Endodermal cell (in vitro differentiated cells): ENCODE data around the gene HRH1. TPM values are rescaled to one million over a fixed set of nuclear protein-coding genes. Genes with fewer than 3 reads are reported as not detected.

Source experiments
- DNase-seq: peaks from one replicate; pipeline ENCODE4 v3.0.0-alpha.2; 2017
- H3K27ac ChIP-seq: 2 replicates; pipeline ENCODE4 v1.5.1; 2013; ENCODE audit warnings: mild to moderate bottlenecking, low read depth, low read length, moderate library complexity
- H3K27me3 ChIP-seq: 2 replicates; pipeline ENCODE4 v1.6.1; 2013; ENCODE audit warnings: mild to moderate bottlenecking, low read length, moderate library complexity; ENCODE audit not compliant: insufficient read depth, control insufficient read depth, poor library complexity, severe bottlenecking
- H3K36me3 ChIP-seq: 2 replicates; pipeline ENCODE4 v1.7.0; 2013; ENCODE audit warnings: mild to moderate bottlenecking, low read length, moderate library complexity; ENCODE audit not compliant: control insufficient read depth, insufficient read depth
- H3K4me1 ChIP-seq: one replicate; pipeline ENCODE4 v1.7.0; 2013; ENCODE audit warnings: low read length; ENCODE audit not compliant: control insufficient read depth, insufficient read depth
- H3K4me3 ChIP-seq: 2 replicates; pipeline ENCODE4 v1.5.1; 2013; ENCODE audit warnings: mild to moderate bottlenecking, low read length, moderate library complexity
- H3K9ac ChIP-seq: 2 replicates; pipeline ENCODE4 v1.6.1; 2013; ENCODE audit warnings: mild to moderate bottlenecking, low read length, moderate library complexity; ENCODE audit not compliant: poor library complexity, severe bottlenecking; ENCODE audit errors: extremely low read depth
- H3K9me3 ChIP-seq: 2 replicates; pipeline ENCODE4 v1.6.1; 2013; ENCODE audit warnings: mild to moderate bottlenecking, low read length, moderate library complexity; ENCODE audit not compliant: control insufficient read depth
- H3K27ac Mint-ChIP-seq: 2 replicates; pipeline ENCODE4 v1.8.0; 2020; ENCODE audit warnings: mixed read lengths
- H3K27me3 Mint-ChIP-seq: 2 replicates; pipeline ENCODE4 v1.8.0; 2021; ENCODE audit warnings: mild to moderate bottlenecking, mixed read lengths; ENCODE audit not compliant: insufficient read depth
- H3K36me3 Mint-ChIP-seq: 2 replicates; pipeline ENCODE4 v1.8.0; 2020; ENCODE audit warnings: low read depth, mixed read lengths
- H3K4me1 Mint-ChIP-seq: 2 replicates; pipeline ENCODE4 v1.8.0; 2020; ENCODE audit warnings: mixed read lengths
- H3K4me3 Mint-ChIP-seq: 2 replicates; pipeline ENCODE4 v1.8.0; 2020; ENCODE audit warnings: mild to moderate bottlenecking, moderate library complexity, mixed read lengths
- H3K9me3 Mint-ChIP-seq: 2 replicates; pipeline ENCODE4 v1.8.0; 2020; ENCODE audit warnings: mild to moderate bottlenecking, mixed read lengths
- WGBS, 2 experiments: methylation state at CpG; one replicate each; pipeline versions ENCODE4 v1.1.5 to v1.1.7; 2013; ENCODE audit warnings: missing lambda C conversion rate in 2 of 2, mixed read lengths in 1 of 2; ENCODE audit not compliant: insufficient coverage in 1 of 2, insufficient read length in 1 of 2; 5-methylcytosine and 5-hydroxymethylcytosine counted together
- total RNA-seq, 2 donors: library from RNA; stranded (reverse); fragmentation: NEBNext Ultra II Directional in 1 of 2; extraction: Animal tissue kit (Norgen Biotek cat#: 25700) in 1 of 2; gene quantifications; 2 replicates in 1 of 2; 3 replicates in 1 of 2; pipeline ENCODE4 v1.2.1, GENCODE V29; 2021
- TF ChIP-seq, protein P1 (sequence below): fragments of 200-600 bp; sonication (generic); conservative IDR thresholded peaks from 2 replicates; pipeline ENCODE4 v1.5.0; 2021; ENCODE audit warnings: antibody characterized with exemption, mild to moderate bottlenecking

The HRH1 gene
- total RNA-seq, 2 donors from 2014 or later, result 0.13 TPM; not detected in 1

DNA sequence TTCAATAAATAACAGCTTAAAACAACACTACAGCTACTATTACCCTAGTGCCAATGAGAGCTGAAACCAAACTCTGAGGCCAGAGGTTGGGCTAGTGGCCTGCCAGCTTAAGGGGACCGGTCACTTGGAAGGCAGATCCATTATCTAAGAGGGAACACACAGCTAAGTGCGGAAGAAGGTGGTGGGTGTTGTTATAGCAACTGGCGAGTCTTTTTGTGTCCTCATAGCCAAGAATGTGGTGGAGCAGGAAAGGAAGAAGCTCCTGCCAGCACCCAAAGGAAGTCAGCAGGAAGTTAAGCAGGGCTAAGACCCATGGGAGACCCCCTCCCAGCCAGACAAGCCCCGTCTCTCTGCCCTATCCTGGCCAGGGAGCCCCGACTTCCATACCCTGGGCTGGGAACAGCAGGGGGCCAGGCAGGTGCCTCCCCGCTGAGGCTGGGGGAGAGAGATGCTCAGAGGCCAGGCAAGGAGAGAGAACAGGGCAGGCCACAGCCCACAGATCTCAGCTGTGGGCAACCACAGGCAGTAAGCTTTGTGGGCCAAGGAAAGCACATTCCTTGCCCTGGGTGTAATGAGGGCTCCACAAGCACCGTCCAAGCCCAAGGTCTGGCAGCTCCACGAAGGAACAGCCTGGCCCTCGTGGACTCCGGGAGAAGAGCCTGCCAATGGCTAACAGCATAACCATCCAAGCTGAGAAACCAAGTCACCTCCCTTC lies 34.0 kb upstream of the HRH1 start:
- Histone ChIP-seq H3K4me3 (no peak overlapping the region), H3K36me3 (no peaks in the 10 kb centered on the region), H3K9me3 (peaks cover 7% of the 10 kb centered on the region), H3K27ac (no peak overlapping the region), H3K4me1 (no peaks in the 10 kb centered on the region), H3K9ac (no peak overlapping the region), H3K27me3 (no peaks in the 10 kb centered on the region)
- Mint-ChIP-seq H3K4me3 (no peak overlapping the region), H3K4me1 (peaks cover 2% of the 10 kb centered on the region), H3K27ac (no peak overlapping the region), H3K9me3 (peaks cover 18% of the 10 kb centered on the region), H3K27me3 (peaks cover 7% of the 10 kb centered on the region), H3K36me3 (no peaks in the 10 kb centered on the region)
- TF ChIP-seq, protein P1, sequence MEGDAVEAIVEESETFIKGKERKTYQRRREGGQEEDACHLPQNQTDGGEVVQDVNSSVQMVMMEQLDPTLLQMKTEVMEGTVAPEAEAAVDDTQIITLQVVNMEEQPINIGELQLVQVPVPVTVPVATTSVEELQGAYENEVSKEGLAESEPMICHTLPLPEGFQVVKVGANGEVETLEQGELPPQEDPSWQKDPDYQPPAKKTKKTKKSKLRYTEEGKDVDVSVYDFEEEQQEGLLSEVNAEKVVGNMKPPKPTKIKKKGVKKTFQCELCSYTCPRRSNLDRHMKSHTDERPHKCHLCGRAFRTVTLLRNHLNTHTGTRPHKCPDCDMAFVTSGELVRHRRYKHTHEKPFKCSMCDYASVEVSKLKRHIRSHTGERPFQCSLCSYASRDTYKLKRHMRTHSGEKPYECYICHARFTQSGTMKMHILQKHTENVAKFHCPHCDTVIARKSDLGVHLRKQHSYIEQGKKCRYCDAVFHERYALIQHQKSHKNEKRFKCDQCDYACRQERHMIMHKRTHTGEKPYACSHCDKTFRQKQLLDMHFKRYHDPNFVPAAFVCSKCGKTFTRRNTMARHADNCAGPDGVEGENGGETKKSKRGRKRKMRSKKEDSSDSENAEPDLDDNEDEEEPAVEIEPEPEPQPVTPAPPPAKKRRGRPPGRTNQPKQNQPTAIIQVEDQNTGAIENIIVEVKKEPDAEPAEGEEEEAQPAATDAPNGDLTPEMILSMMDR, result no peak
- WGBS, 2 experiments, result 75 to 86% methylated on average over 1 to 10 of the region's 10 CpGs
- DNase-seq, result no peak

DNA sequence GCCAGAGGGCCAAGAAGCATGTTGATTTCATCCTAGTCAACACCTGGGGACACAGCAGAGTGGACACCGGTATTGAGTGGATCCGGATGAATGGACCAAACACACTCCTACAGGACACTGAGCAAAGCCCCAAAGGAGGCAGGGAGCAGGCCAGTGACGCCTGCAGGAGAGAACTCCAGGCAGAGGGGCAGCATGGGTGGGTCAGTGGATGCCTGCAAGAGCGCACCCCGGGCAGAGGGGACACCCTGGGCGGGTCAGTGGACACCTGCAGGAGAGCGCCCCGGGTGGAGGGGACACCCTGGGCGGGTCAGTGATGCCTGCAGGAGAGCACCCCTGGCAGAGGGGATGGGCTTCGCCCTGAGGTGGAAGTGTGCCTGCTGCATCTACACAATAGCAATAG lies 27.6 kb upstream of the HRH1 start:
- Histone ChIP-seq H3K9me3 (peaks cover 7% of the 10 kb centered on the region), H3K4me3 (no peak overlapping the region), H3K27me3 (no peaks in the 10 kb centered on the region), H3K27ac (no peak overlapping the region), H3K4me1 (no peaks in the 10 kb centered on the region), H3K36me3 (no peaks in the 10 kb centered on the region), H3K9ac (no peak overlapping the region)
- Mint-ChIP-seq H3K4me3 (no peak overlapping the region), H3K27ac (no peak overlapping the region), H3K9me3 (peaks cover 18% of the 10 kb centered on the region), H3K4me1 (no peaks in the 10 kb centered on the region), H3K27me3 (peaks cover 20% of the 10 kb centered on the region), H3K36me3 (no peaks in the 10 kb centered on the region)
- no peak for DNase-seq
- TF ChIP-seq, protein P1, result no peak
- WGBS, 2 experiments, result 88 to 95% methylated on average over 9 to 10 of the region's 10 CpGs

DNA sequence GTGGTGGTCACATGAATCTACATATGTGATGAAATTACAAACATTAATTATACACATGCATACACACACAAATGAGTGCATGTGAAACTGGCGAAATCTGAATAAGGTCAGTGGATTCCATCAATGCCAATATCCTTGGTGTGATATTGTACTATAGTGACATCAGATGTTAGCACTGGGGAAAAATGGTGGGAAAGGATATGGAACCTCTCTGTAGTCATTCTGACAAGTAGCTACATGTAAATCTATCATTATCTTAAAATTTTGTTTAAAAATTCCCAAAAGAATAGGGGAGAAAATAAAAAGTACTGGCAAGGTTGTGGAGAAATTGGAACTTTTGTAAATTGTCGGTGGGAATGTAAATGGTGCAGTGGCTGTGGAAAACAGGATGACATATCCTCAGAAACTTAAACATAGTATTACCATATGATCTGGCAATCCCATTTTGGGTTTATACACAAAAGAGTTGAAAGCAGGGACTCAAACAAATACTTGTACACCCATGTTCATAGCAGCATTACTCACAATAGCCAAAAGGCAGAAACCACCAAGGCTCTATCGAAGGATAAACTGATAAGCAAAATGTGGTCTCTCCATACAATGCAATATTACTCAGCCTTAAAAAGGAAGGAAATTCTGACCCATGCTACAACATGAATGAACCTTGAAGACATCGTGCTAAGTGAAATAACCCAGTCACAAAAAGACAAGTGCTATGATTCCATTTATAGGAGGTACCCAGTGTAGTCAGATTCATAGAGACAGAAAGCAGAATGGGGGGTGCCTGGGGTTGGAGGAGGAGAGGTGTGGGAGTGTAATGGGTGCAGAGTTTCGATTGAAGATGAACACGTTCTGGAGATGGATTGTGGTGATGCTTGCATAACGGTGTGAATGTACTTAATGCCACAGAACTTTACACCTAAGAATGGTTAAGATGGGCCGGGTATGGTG lies 25.3 kb upstream of the HRH1 start:
- Histone ChIP-seq H3K27ac (no peak overlapping the region), H3K9ac (no peak overlapping the region), H3K4me3 (no peak overlapping the region), H3K4me1 (no peaks in the 10 kb centered on the region), H3K36me3 (no peaks in the 10 kb centered on the region), H3K27me3 (no peaks in the 10 kb centered on the region), H3K9me3 (no peaks in the 10 kb centered on the region)
- TF ChIP-seq, protein P1, result no peak
- 92% methylated on average over 5 to 7 of the region's 8 CpGs for WGBS, 2 experiments
- peaks cover 13% of the 10 kb centered on the region for H3K27me3 Mint-ChIP-seq
- no peak overlapping the region for H3K4me3 Mint-ChIP-seq
- H3K36me3 Mint-ChIP-seq, result no peaks in the 10 kb centered on the region
- H3K4me1 Mint-ChIP-seq, result no peaks in the 10 kb centered on the region
- H3K27ac Mint-ChIP-seq, result no peak overlapping the region
- DNase-seq, result no peak
- peaks cover 3% of the 10 kb centered on the region for H3K9me3 Mint-ChIP-seq
